HK-2 (cell line): ENCODE data around the gene KCNIP3.
"Not testable (repeated sequence)": the region's sequence is repeated elsewhere in the genome, so short reads cannot be mapped to it uniquely, and the experiment has no call there.

Experiments used
- DNase-seq: peaks from one replicate; pipeline ENCODE4 v3.0.0-alpha.2; 2018; ENCODE audit not compliant: unreplicated experiment

Gene KCNIP3

GRCh38 chr2:95296880-95297487 is at the start of gene KCNIP3:
Gene KCNIP3, plus strand, starts transcription at chr2:95297347. Its CDS starts 92 bp downstream, at chr2:95297439.
- no peak for DNase-seq

- DNase-seq: no peak
Observed at GRCh38 chr2:95258271-95258670, 38.9 kb upstream of the KCNIP3 start.

GRCh38 chr2:95260028-95261023 is 36.8 kb upstream of the KCNIP3 start:
- no peak for DNase-seq

GRCh38 chr2:95261602-95262001 is 35.5 kb upstream of the KCNIP3 start:
- DNase-seq: no peak

- no peak for DNase-seq
Observed at GRCh38 chr2:95262896-95263542, 34.1 kb upstream of the KCNIP3 start.

GRCh38 chr2:95264624-95265023 is 32.5 kb upstream of the KCNIP3 start:
- DNase-seq: no peak

- no peak for DNase-seq
Observed at GRCh38 chr2:95265182-95265581, 32.0 kb upstream of the KCNIP3 start.

- no peak for DNase-seq
Observed at GRCh38 chr2:95266781-95267430, 30.2 kb upstream of the KCNIP3 start.

- no peak for DNase-seq
Observed at GRCh38 chr2:95267458-95268210, 29.5 kb upstream of the KCNIP3 start.

- no peak for DNase-seq
Observed at GRCh38 chr2:95268211-95269035, 28.7 kb upstream of the KCNIP3 start.

- no peak for DNase-seq
Observed at GRCh38 chr2:95269036-95269680, 28.0 kb upstream of the KCNIP3 start.

- not testable (repeated sequence) for DNase-seq
Observed at GRCh38 chr2:95269745-95270144, 27.4 kb upstream of the KCNIP3 start.

GRCh38 chr2:95270541-95271081 is 26.5 kb upstream of the KCNIP3 start:
- no peak for DNase-seq

GRCh38 chr2:95271381-95271971 is 25.7 kb upstream of the KCNIP3 start:
- no peak for DNase-seq

- DNase-seq: no peak
Observed at GRCh38 chr2:95272299-95272751, 24.8 kb upstream of the KCNIP3 start.

- no peak for DNase-seq
Observed at GRCh38 chr2:95272781-95273180, 24.4 kb upstream of the KCNIP3 start.

GRCh38 chr2:95273566-95274290 is 23.4 kb upstream of the KCNIP3 start:
- no peak for DNase-seq
